A549 (cell line): ENCODE data around the gene HCAR2. TPM values are rescaled to one million over a fixed set of nuclear protein-coding genes. Genes with fewer than 3 reads are reported as not detected.
"Not testable (repeated sequence)": the region's sequence is repeated elsewhere in the genome, so short reads cannot be mapped to it uniquely, and the experiment has no call there.

Experiments used
- ATAC-seq, 2 experiments: fragments of 200-7000 bp in 1 of 2; fragments of >200 bp in 1 of 2; cut with Nextera tagmentation in 1 of 2; cut with Tn5 transposase in 1 of 2; 3 replicates each; pipeline versions ENCODE4 v1.8.0 to v1.9.1; 2018 to 2020; ENCODE audit warnings: mild to moderate bottlenecking in 1 of 2, moderate library complexity in 1 of 2
- CTCF ChIA-PET: fragments of 300-600 bp; sonication (Branson Sonifier 250); formaldehyde crosslinking; extraction: SDS; loops from one replicate; lab custom pipeline; 2021; ENCODE audit warnings: antibody characterized with exemption, inconsistent platforms; lab: Yijun Ruan, JAX
- POLR2A ChIA-PET: fragments of 350-600 bp; formaldehyde crosslinking; extraction: SDS; loops from one replicate; lab custom pipeline; 2021; ENCODE audit warnings: antibody characterized with exemption, inconsistent platforms; lab: Yijun Ruan, JAX
- DNase-seq, 2 experiments: peaks; one replicate each; pipeline versions ENCODE4 v3.0.0 to v3.0.0-alpha.2; 2011 to 2016; ENCODE audit warnings: low read depth in 1 of 2, low spot score in 1 of 2
- FAIRE-seq: peaks from 2 replicates; lab custom pipeline; 2011; peaks lifted over from hg19 to GRCh38; lab: Jason Lieb, UNC
- H3K27ac ChIP-seq, 2 experiments: fragments of >200 bp; sonication (Bioruptor Twin); formaldehyde crosslinking; 3 replicates each; pipeline ENCODE4 v1.5.1; 2016 to 2017
- H3K4me1 ChIP-seq: fragments of >200 bp; sonication (Bioruptor Twin); formaldehyde crosslinking; 3 replicates; pipeline ENCODE4 v1.6.1; 2016
- H3K4me2 ChIP-seq: fragments of >200 bp; sonication (Bioruptor Twin); formaldehyde crosslinking; 3 replicates; pipeline ENCODE4 v1.6.1; 2016
- H3K4me3 ChIP-seq: fragments of >200 bp; sonication (Bioruptor Twin); formaldehyde crosslinking; 3 replicates; pipeline ENCODE4 v1.5.1; 2016
- H3K9me3 ChIP-seq: fragments of >200 bp; sonication (Bioruptor Twin); formaldehyde crosslinking; 3 replicates; pipeline ENCODE4 v1.6.1; 2016
- BHLHE40 ChIP-seq: IDR thresholded peaks from 2 replicates; pipeline ENCODE4 v1.6.1; 2012; ENCODE audit warnings: low read depth, low read length, inconsistent platforms
- CBX2 ChIP-seq: fragments of 200-600 bp; sonication (generic); IDR thresholded peaks from 2 replicates; pipeline ENCODE4 v1.6.1; 2016; ENCODE audit warnings: low read depth, mild to moderate bottlenecking, borderline replicate concordance
- CHD2 ChIP-seq: fragments of 150-350 bp; IDR thresholded peaks from 2 replicates; pipeline ENCODE4 v1.6.1; 2014; ENCODE audit warnings: low read length; ENCODE audit not compliant: partially characterized antibody
- E2F6 ChIP-seq: IDR thresholded peaks from 2 replicates; pipeline ENCODE4 v1.6.1; 2012; ENCODE audit warnings: low read depth, borderline replicate concordance
- EHF ChIP-seq: fragments of 250-450 bp; sonication (Bioruptor Pico); IDR thresholded peaks from 2 replicates; pipeline ENCODE4 v1.5.0; 2020; ENCODE audit warnings: mild to moderate bottlenecking
- EHMT2 ChIP-seq: fragments of 200-600 bp; sonication (generic); IDR thresholded peaks from 2 replicates; pipeline ENCODE4 v1.6.1; 2016; ENCODE audit warnings: antibody characterized with exemption, low read depth, mild to moderate bottlenecking, moderate library complexity
- EP300 ChIP-seq, 2 experiments: fragments of >200 bp; sonication (Bioruptor Twin); formaldehyde crosslinking; IDR thresholded peaks; 2 replicates in 1 of 2; 3 replicates in 1 of 2; pipeline ENCODE4 v1.6.1; 2016 to 2017
- HDAC2 ChIP-seq: fragments of 200-600 bp; sonication (generic); IDR thresholded peaks from 2 replicates; pipeline ENCODE4 v1.6.1; 2016
- HEYL ChIP-seq: fragments of 250-450 bp; sonication (Bioruptor Pico); IDR thresholded peaks from 2 replicates; pipeline ENCODE4 v1.8.0; 2021; ENCODE audit warnings: mild to moderate bottlenecking, moderate library complexity
- HOXA7 ChIP-seq: fragments of 250-450 bp; sonication (Bioruptor Pico); IDR thresholded peaks from 2 replicates; pipeline ENCODE4 v1.5.0; 2020; ENCODE audit warnings: mild to moderate bottlenecking, moderate library complexity
- JUN ChIP-seq, 2 experiments: fragments of >200 bp; sonication (Bioruptor Twin); formaldehyde crosslinking; IDR thresholded peaks; 2 replicates in 1 of 2; 3 replicates in 1 of 2; pipeline ENCODE4 v1.6.1; 2016 to 2017
- JUNB ChIP-seq: fragments of >200 bp; sonication (Bioruptor Twin); formaldehyde crosslinking; IDR thresholded peaks from 2 replicates; pipeline ENCODE4 v1.6.1; 2016
- KDM1A ChIP-seq: fragments of 200-600 bp; sonication (generic); IDR thresholded peaks from 2 replicates; pipeline ENCODE4 v1.6.1; 2016; ENCODE audit warnings: low read depth, mild to moderate bottlenecking
- KDM5A ChIP-seq: fragments of 200-600 bp; sonication (generic); IDR thresholded peaks from 2 replicates; pipeline ENCODE4 v1.6.1; 2016; ENCODE audit warnings: antibody characterized with exemption, mild to moderate bottlenecking
- MAFK ChIP-seq: fragments of 450-650 bp; IDR thresholded peaks from 2 replicates; pipeline ENCODE4 v1.6.1; 2014; ENCODE audit not compliant: partially characterized antibody
- MAX ChIP-seq: IDR thresholded peaks from 2 replicates; pipeline ENCODE4 v1.6.1; 2012
- MAZ ChIP-seq: fragments of 150-350 bp; IDR thresholded peaks from 2 replicates; pipeline ENCODE4 v1.6.1; 2014; ENCODE audit warnings: antibody characterized with exemption, low read depth, low read length, borderline replicate concordance
- NR3C1 ChIP-seq: fragments of >200 bp; sonication (Bioruptor Twin); formaldehyde crosslinking; IDR thresholded peaks from 3 replicates; pipeline ENCODE4 v1.6.1; 2017
- PHF8 ChIP-seq: fragments of 200-600 bp; sonication (generic); IDR thresholded peaks from 2 replicates; pipeline ENCODE4 v1.6.1; 2016; ENCODE audit warnings: low read depth, mild to moderate bottlenecking, antibody characterized with exemption, moderate library complexity, borderline replicate concordance
- POLR2A ChIP-seq: IDR thresholded peaks from 2 replicates; pipeline ENCODE4 v1.6.1; 2012; ENCODE audit warnings: mild to moderate bottlenecking, low read length
- REST ChIP-seq: fragments of 200-600 bp; sonication (generic); IDR thresholded peaks from 2 replicates; pipeline ENCODE4 v1.6.1; 2016; ENCODE audit warnings: antibody characterized with exemption, mild to moderate bottlenecking, moderate library complexity
- RFX5 ChIP-seq: fragments of 450-650 bp; IDR thresholded peaks from 2 replicates; pipeline ENCODE4 v1.7.1; 2014; ENCODE audit warnings: antibody characterized with exemption, mild to moderate bottlenecking, moderate library complexity
- RNF2 ChIP-seq: fragments of 200-600 bp; sonication (generic); IDR thresholded peaks from 2 replicates; pipeline ENCODE4 v1.6.1; 2016; ENCODE audit warnings: low read depth, mild to moderate bottlenecking, antibody characterized with exemption, moderate library complexity, borderline replicate concordance
- SMC3 ChIP-seq: fragments of >200 bp; sonication (Bioruptor Twin); formaldehyde crosslinking; IDR thresholded peaks from 3 replicates; pipeline ENCODE4 v1.6.1; 2018; ENCODE audit warnings: inconsistent platforms
- TP53 ChIP-seq: fragments of 250-450 bp; sonication (Bioruptor Pico); IDR thresholded peaks from 2 replicates; pipeline ENCODE4 v1.5.0; 2021; ENCODE audit warnings: mild to moderate bottlenecking, moderate library complexity
- USF2 ChIP-seq: fragments of 450-650 bp; IDR thresholded peaks from 2 replicates; pipeline ENCODE4 v1.6.1; 2014; ENCODE audit warnings: antibody characterized with exemption
- ZC3H11A ChIP-seq: fragments of 450-650 bp; IDR thresholded peaks from 2 replicates; pipeline ENCODE4 v1.6.1; 2014; ENCODE audit warnings: antibody characterized with exemption, mild to moderate bottlenecking
- ZNF302 ChIP-seq: fragments of 250-450 bp; sonication (Bioruptor Pico); IDR thresholded peaks from 2 replicates; pipeline ENCODE4 v1.9.0; 2021; ENCODE audit warnings: inconsistent platforms, mild to moderate bottlenecking, moderate library complexity
- ZSCAN20 ChIP-seq: fragments of 250-450 bp; sonication (Bioruptor Pico); IDR thresholded peaks from 2 replicates; pipeline ENCODE4 v1.8.0; 2022; ENCODE audit warnings: mild to moderate bottlenecking, moderate library complexity
- WGBS: methylation state at CpG from one replicate; pipeline ENCODE4 v1.1.6; 2017; ENCODE audit errors: missing lambda C conversion rate; 5-methylcytosine and 5-hydroxymethylcytosine counted together
- polyA plus RNA-seq, 4 experiments: library from polyadenylated mRNA; depleted of rRNA in 3 of 4; stranded (reverse); fragments of >200 nt; fragmentation: RNase III in 1 of 4; extraction: RNeasy Plus Mini Kit Qiagen cat#74134 plus additional on column Dnase treatment in 1 of 4; gene quantifications; 2 replicates in 3 of 4; 3 replicates in 1 of 4; pipeline ENCODE4 v1.2.3, GENCODE V29; 2011 to 2017

The HCAR2 gene
- polyA plus RNA-seq, 2 of the 4 experiments (the other 2 are of a cell fraction): 0.09 TPM; not detected in 1

- TF ChIP-seq PHF8 (no peak), REST (no peak), E2F6 (no peak), RNF2 (no peak), SMC3 (no peak), ZNF302 (CRISPR knock-in tag) (no peak), ZC3H11A (no peak), MAZ (no peak), EHMT2 (no peak), TP53 (no peak), HEYL (CRISPR knock-in tag) (no peak), EHF (CRISPR knock-in tag) (no peak), ZSCAN20 (CRISPR knock-in tag) (no peak), JUNB (no peak), MAFK (no peak), CHD2 (no peak), JUN (IDR thresholded peaks at IDR 0.05) (no peak)
- ATAC-seq: no peak
- ChIA-PET CTCF (interaction anchor here (1.1 to 8.5 kb wide), 3 partner anchors 19 to 70 kb away, joined by 3 to 54 read pairs (median 4); no protein-coding TSS in a partner anchor), POLR2A (no interaction called here)
- Histone ChIP-seq H3K4me2 (no peak overlapping the region), H3K4me1 (no peaks in the 10 kb centered on the region), H3K9me3 (no peaks in the 10 kb centered on the region), H3K27ac (no peak overlapping the region), H3K4me3 (no peak overlapping the region)
- DNase-seq: no peak
- no peak for FAIRE-seq
- WGBS: 90% methylated on average over 3 of the region's 3 CpGs
These were observed 46.9 kb downstream of the HCAR2 start for GRCh38 chr12:122656298-122656697.

- H3K4me3 ChIP-seq, H3K4me1 ChIP-seq, H3K9me3 ChIP-seq, ATAC-seq, H3K27ac ChIP-seq, FAIRE-seq, POLR2A ChIA-PET, DNase-seq, H3K4me2 ChIP-seq: not testable (repeated sequence)
- CTCF ChIA-PET: interaction anchor here (2.6 to 8.5 kb wide), 2 partner anchors 16 to 99 kb away, joined by 11 to 54 read pairs; partner anchors contain the start of gene DENR
- WGBS: 95% methylated on average over 8 of the region's 8 CpGs
These were observed 49.9 kb downstream of the HCAR2 start for GRCh38 chr12:122653291-122653690.

- H3K4me1 ChIP-seq: peaks cover 4% of the 10 kb centered on the region; the same call in 2 of the 3 replicates
- WGBS: 85% methylated on average over 11 of the region's 11 CpGs
- no peak overlapping the region for H3K27ac ChIP-seq
- no peak for FAIRE-seq
- POLR2A ChIA-PET: no interaction called here
- no peak for DNase-seq
- CTCF ChIA-PET: interaction anchor here (0.7 to 2.0 kb wide), 2 partner anchors 9 to 13 kb away, joined by 3 to 16 read pairs; no protein-coding TSS in a partner anchor
- H3K4me3 ChIP-seq: no peak overlapping the region
- H3K9me3 ChIP-seq: no peaks in the 10 kb centered on the region
- no peak for ATAC-seq
- TF ChIP-seq EP300 (IDR thresholded peaks at IDR 0.05): no peak
- TF ChIP-seq BHLHE40: no peak
- TF ChIP-seq ZC3H11A: no peak
- TF ChIP-seq TP53: no peak
- TF ChIP-seq EHMT2: no peak
- TF ChIP-seq MAX: no peak
- no peak for TF ChIP-seq CBX2
- no peak for TF ChIP-seq HOXA7 (CRISPR knock-in tag)
- TF ChIP-seq KDM1A: no peak
- no peak for TF ChIP-seq KDM5A
- no peak for TF ChIP-seq PHF8
- TF ChIP-seq NR3C1: no peak
- TF ChIP-seq RFX5: no peak
- TF ChIP-seq MAZ: no peak
- no peak for TF ChIP-seq USF2
- no peak for TF ChIP-seq HDAC2
- TF ChIP-seq POLR2A: no peak
- H3K4me2 ChIP-seq: no peak overlapping the region
These were observed 51.5 kb downstream of the HCAR2 start for GRCh38 chr12:122651520-122652224.
